Endothelial cell of umbilical vein (primary cell): ENCODE results near the gene DUOX2. TPM values are rescaled to one million over a fixed set of nuclear protein-coding genes. Genes with fewer than 3 reads are reported as not detected.

Experiments used
- BruUV-seq: library from RNA; stranded (reverse); fragments of 400-500 nt; replicated peaks from 2 replicates; lab custom pipeline; 2021; lab: Mats Ljungman, UMichigan
- CTCF ChIA-PET: fragments of 300-600, 350-600 bp; sonication (Branson Sonifier 250); formaldehyde crosslinking; loops from one replicate; lab custom pipeline; 2021; ENCODE audit warnings: antibody characterized with exemption, inconsistent platforms; lab: Charles Lee
- POLR2A ChIA-PET: fragments of 300-600, 350-600 bp; sonication (Branson Sonifier 250); formaldehyde crosslinking; loops from one replicate; lab custom pipeline; 2021; ENCODE audit warnings: antibody characterized with exemption, inconsistent platforms; lab: Charles Lee
- DNase-seq: peaks from one replicate; pipeline ENCODE4 v3.0.0-alpha.2; 2011; ENCODE audit warnings: low read depth, low spot score
- FAIRE-seq: peaks from 2 replicates; lab custom pipeline; 2011; peaks lifted over from hg19 to GRCh38; lab: Jason Lieb, UNC
- H2AFZ ChIP-seq: 2 replicates; pipeline ENCODE4 v1.6.0; 2012; ENCODE audit warnings: low read depth, low read length, control low read depth, inconsistent platforms
- H3K27ac ChIP-seq: 2 replicates; pipeline ENCODE4 v1.5.1; 2011; ENCODE audit warnings: low read depth, mild to moderate bottlenecking, control low read depth, low read length, moderate library complexity; ENCODE audit not compliant: insufficient read depth
- H3K27me3 ChIP-seq, 2 experiments: 2 replicates each; pipeline versions ENCODE4 v1.6.0 to v1.6.1; 2011; ENCODE audit warnings: low read length in 2 of 2, mixed read lengths in 1 of 2; ENCODE audit not compliant: control insufficient read depth in 2 of 2, insufficient read depth in 2 of 2
- H3K36me3 ChIP-seq, 2 experiments: 2 replicates in 1 of 2; 3 replicates in 1 of 2; pipeline ENCODE4 v1.5.1; 2011; ENCODE audit warnings: low read length in 2 of 2, mild to moderate bottlenecking in 1 of 2, moderate library complexity in 1 of 2; ENCODE audit not compliant: control insufficient read depth in 2 of 2, insufficient read depth in 2 of 2; ENCODE audit errors: extremely low read depth in 1 of 2
- H3K4me1 ChIP-seq: 3 replicates; pipeline ENCODE4 v1.5.1; 2011; ENCODE audit warnings: mild to moderate bottlenecking, low read length; ENCODE audit not compliant: control insufficient read depth, insufficient read depth; ENCODE audit errors: extremely low read depth
- H3K4me2 ChIP-seq: 2 replicates; pipeline ENCODE4 v1.6.1; 2011; ENCODE audit warnings: low read length, control low read depth, mixed read lengths; ENCODE audit not compliant: insufficient read depth
- H3K4me3 ChIP-seq, 3 experiments: fragments of 200-600 bp in 1 of 3; sonication (generic), shearing (Covaris generic) in 1 of 3; replicated peaks in 1 of 3; 2 replicates each; pipeline ENCODE4 v1.5.1; 2011 to 2016; ENCODE audit warnings: control low read depth in 3 of 3, low read length in 3 of 3, mild to moderate bottlenecking in 2 of 3, inconsistent platforms in 1 of 3, low read depth in 1 of 3, moderate library complexity in 1 of 3; ENCODE audit not compliant: insufficient read depth in 1 of 3
- H3K79me2 ChIP-seq: 2 replicates; pipeline ENCODE4 v1.6.0; 2012; ENCODE audit warnings: low read length, inconsistent platforms; ENCODE audit not compliant: control insufficient read depth, insufficient read depth
- H3K9ac ChIP-seq: replicated peaks from 2 replicates; pipeline ENCODE3; 2011; ENCODE audit warnings: low read length, control low read depth; ENCODE audit not compliant: insufficient read depth; ENCODE audit errors: extremely low read depth
- H3K9me1 ChIP-seq: replicated peaks from 3 replicates; pipeline ENCODE4 v1.6.0; 2011; ENCODE audit warnings: mild to moderate bottlenecking, low read length; ENCODE audit not compliant: control insufficient read depth, insufficient read depth; ENCODE audit errors: extremely low read depth
- H3K9me3 ChIP-seq: replicated peaks from 2 replicates; pipeline ENCODE4 v1.5.1; 2012; ENCODE audit warnings: low read length, inconsistent platforms; ENCODE audit not compliant: control insufficient read depth, insufficient read depth
- H4K20me1 ChIP-seq: replicated peaks from 2 replicates; pipeline ENCODE3; 2011; ENCODE audit warnings: mild to moderate bottlenecking, low read length; ENCODE audit not compliant: control insufficient read depth, insufficient read depth; ENCODE audit errors: extremely low read depth
- EZH2 ChIP-seq: IDR thresholded peaks from 2 replicates; pipeline ENCODE4 v1.6.1; 2012; ENCODE audit warnings: borderline replicate concordance, low read depth, mild to moderate bottlenecking, moderate library complexity, low read length, inconsistent platforms; ENCODE audit not compliant: severe bottlenecking
- FOS ChIP-seq: IDR thresholded peaks from 2 replicates; pipeline ENCODE4 v1.6.1; 2011; ENCODE audit warnings: mild to moderate bottlenecking, low read length, moderate library complexity, borderline replicate concordance; ENCODE audit not compliant: insufficient read depth
- GATA2 ChIP-seq: IDR thresholded peaks from 2 replicates; pipeline ENCODE4 v1.7.0; 2011; ENCODE audit warnings: low read depth, mild to moderate bottlenecking, moderate library complexity, mixed read lengths, low read length; ENCODE audit not compliant: insufficient read length, insufficient read depth
- JUN ChIP-seq: IDR thresholded peaks from 2 replicates; pipeline ENCODE4 v1.6.1; 2011; ENCODE audit warnings: borderline replicate concordance, low read depth; ENCODE audit not compliant: insufficient read length, insufficient read depth
- POLR2A ChIP-seq: IDR thresholded peaks from 2 replicates; pipeline ENCODE4 v1.6.1; 2012; ENCODE audit warnings: low read depth, mild to moderate bottlenecking, control low read depth, low read length
- POLR2AphosphoS5 ChIP-seq: IDR thresholded peaks from 2 replicates; pipeline ENCODE4 v1.6.1; 2012; ENCODE audit warnings: low read depth, mild to moderate bottlenecking, control low read depth, low read length, moderate library complexity; ENCODE audit not compliant: insufficient read depth
- dilution Hi-C: fragments of 300-500 bp; cut with MboI; formaldehyde crosslinking; loops from one replicate; pipeline ENCODE4 v1.15.0; 2019; ENCODE audit warnings: low sequenced_read_pairs; ENCODE audit not compliant: extremely low pct_ligation_motif_present
- intact Hi-C: fragments of 100-400 bp; cut with micrococcal nuclease; formaldehyde crosslinking; loops from one replicate; pipeline ENCODE4 v1.10.0; 2022
- polyA plus RNA-seq, 4 experiments: library from polyadenylated mRNA; depleted of rRNA in 3 of 4; stranded (reverse) in 3 of 4; unstranded in 1 of 4; fragments of >200 nt; gene quantifications; 2 replicates each; pipeline versions ENCODE4 v1.2.1 to v1.2.3, GENCODE V29; 2011 to 2012; ENCODE audit warnings: missing spikeins in 1 of 4
- total RNA-seq: library from RNA; stranded (reverse); gene quantifications from 2 replicates; pipeline ENCODE4 v1.2.3, GENCODE V29; 2021
- TF ChIP-seq, protein P1 (sequence below): IDR thresholded peaks from 2 replicates; pipeline ENCODE4 v1.6.1; 2011; ENCODE audit not compliant: insufficient read depth, insufficient read length

DUOX2 gene
- total and polyA plus RNA-seq, 2 donors (not counting 3 experiments of a cell fraction or from before 2014, with no cell fraction given) = 0.01 TPM; not detected in 1

DNA sequence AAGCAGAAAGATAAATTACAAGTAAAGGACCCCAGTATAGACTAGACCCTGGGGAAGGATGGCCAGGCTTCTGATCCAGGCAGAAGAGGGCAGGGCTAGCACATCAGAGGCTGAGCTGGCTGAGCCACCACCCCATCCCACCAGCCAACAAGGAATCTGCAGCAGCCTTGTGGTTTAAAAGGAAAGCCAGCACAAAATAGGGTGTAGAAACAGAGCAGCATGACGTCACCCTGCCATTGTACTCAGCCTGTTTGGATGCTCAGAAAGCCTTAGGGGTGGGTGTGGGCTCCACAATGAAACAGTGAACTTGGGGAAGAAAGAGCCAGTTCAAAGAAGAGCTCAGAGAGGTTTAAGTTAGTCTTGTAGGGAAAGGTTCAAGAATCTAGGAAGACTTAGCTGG lies 44.0 kb upstream of the DUOX2 start:
- BruUV-seq = no TSS peak
- dilution Hi-C loops = no loop called here
- Histone ChIP-seq H3K4me2 (no peak overlapping the region), H3K9ac (no peak overlapping the region), H3K9me3 (no peaks in the 10 kb centered on the region), H3K36me3 (no peaks in the 10 kb centered on the region), H3K27me3 (no peaks in the 10 kb centered on the region), H3K4me3 (no peak overlapping the region), H3K79me2 (no peaks in the 10 kb centered on the region), H4K20me1 (no peaks in the 10 kb centered on the region), H3K9me1 (no peaks in the 10 kb centered on the region), H3K27ac (no peak overlapping the region), H3K4me1 (peaks cover 2% of the 10 kb centered on the region), H2AFZ (no peak overlapping the region)
- DNase-seq = no peak
- CTCF ChIA-PET = interaction anchor here (0.9 to 1.9 kb wide), 2 partner anchors 245 to 300 kb away, joined by 3 to 4 read pairs; a partner anchor contains a TSS
- TF ChIP-seq GATA2 (no peak), JUN (peak; percentile 34)
- POLR2A ChIA-PET = no interaction called here
- intact Hi-C loops = no loop called here
- peak; percentile 49 for FAIRE-seq

DNA sequence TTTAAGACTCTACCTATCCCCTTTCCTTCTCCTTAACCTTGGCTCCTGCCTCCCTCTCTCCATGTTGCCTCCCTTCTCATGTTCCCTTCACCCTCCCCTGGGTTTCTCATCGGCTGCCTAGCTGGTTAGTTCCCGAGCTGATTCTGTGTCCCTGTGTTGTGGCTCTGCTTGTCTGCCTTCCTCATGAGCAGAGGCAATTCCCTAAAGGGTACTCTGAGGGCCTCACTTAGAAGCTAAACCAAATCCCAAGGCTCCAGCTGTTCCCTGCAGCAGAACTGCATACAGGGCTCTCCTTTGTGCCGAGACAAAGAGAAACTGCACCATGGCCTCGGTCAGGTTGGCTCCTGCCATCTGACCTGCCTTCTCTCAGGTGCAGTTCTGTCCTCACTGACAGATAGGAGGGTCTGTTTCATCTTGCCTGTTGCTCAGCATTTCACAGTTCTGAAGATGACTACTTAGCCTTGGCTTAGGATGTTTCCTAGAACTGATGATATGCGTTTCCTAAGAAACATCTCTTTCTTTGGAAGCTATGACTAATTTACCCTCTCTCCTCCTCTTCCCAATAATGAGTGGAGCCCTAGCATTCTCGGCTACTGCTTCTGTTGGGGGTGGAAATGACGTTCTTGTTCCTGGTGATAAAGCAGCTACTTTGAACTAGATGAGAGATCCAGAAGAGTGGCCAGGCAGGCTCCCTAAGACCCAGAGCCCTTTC lies 42.9 kb upstream of the DUOX2 start:
- POLR2A ChIA-PET = no interaction called here
- Histone ChIP-seq H3K36me3 (no peaks in the 10 kb centered on the region), H2AFZ (no peak overlapping the region), H3K79me2 (no peaks in the 10 kb centered on the region), H3K9ac (no peak overlapping the region), H3K4me1 (peaks cover 2% of the 10 kb centered on the region), H3K9me1 (no peaks in the 10 kb centered on the region), H4K20me1 (no peaks in the 10 kb centered on the region), H3K4me2 (no peak overlapping the region), H3K27ac (no peak overlapping the region), H3K4me3 (no peak overlapping the region), H3K9me3 (no peaks in the 10 kb centered on the region), H3K27me3 (no peaks in the 10 kb centered on the region)
- DNase-seq = no peak
- CTCF ChIA-PET = interaction anchor here (1.5 to 3.0 kb wide), 3 partner anchors 30 to 301 kb away, joined by 4 to 7 read pairs (median 6); no protein-coding TSS in a partner anchor
- no TSS peak for BruUV-seq
- FAIRE-seq = no peak
- TF ChIP-seq POLR2AphosphoS5 = no peak
- TF ChIP-seq, protein P1, sequence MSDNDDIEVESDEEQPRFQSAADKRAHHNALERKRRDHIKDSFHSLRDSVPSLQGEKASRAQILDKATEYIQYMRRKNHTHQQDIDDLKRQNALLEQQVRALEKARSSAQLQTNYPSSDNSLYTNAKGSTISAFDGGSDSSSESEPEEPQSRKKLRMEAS = no peak
- no peak for TF ChIP-seq POLR2A
- no peak for TF ChIP-seq GATA2
- TF ChIP-seq FOS = no peak
- no peak for TF ChIP-seq JUN
- TF ChIP-seq EZH2 = no peak
- intact Hi-C loops = no loop called here
- dilution Hi-C loops = no loop called here
